SK-N-SH treated with all-trans-retinoic acid at 6 μM for 48 hours (cell line): ENCODE measurements around the gene FYN.
A peak's percentile ranks its signal among the peaks of the same experiment; 100 is the strongest.

Experiments used
- ATAC-seq: fragments of 200-7000 bp; cut with Tn5 transposase; 3 replicates; pipeline ENCODE4 v1.9.1; 2020; ENCODE audit warnings: mild to moderate bottlenecking, moderate library complexity
- ARNTL ChIP-seq: fragments of 450-650 bp; formaldehyde crosslinking; IDR thresholded peaks from 2 replicates; pipeline ENCODE4 v1.5.0; 2020; ENCODE audit warnings: low read depth, mild to moderate bottlenecking, moderate library complexity, borderline replicate concordance
- BACH2 ChIP-seq: fragments of 250-450 bp; sonication (Bioruptor Pico); IDR thresholded peaks from 2 replicates; pipeline ENCODE4 v1.9.0; 2021; ENCODE audit warnings: mild to moderate bottlenecking, borderline replicate concordance
- CREB5 ChIP-seq: fragments of 250-450 bp; sonication (Bioruptor Pico); IDR thresholded peaks from 2 replicates; pipeline ENCODE4 v1.5.1; 2020; ENCODE audit warnings: low read depth, mild to moderate bottlenecking, moderate library complexity
- ESRRG ChIP-seq: fragments of 250-450 bp; sonication (Bioruptor Pico); IDR thresholded peaks from 2 replicates; pipeline ENCODE4 v1.6.1; 2021; ENCODE audit warnings: mild to moderate bottlenecking
- GLIS3 ChIP-seq: fragments of 250-450 bp; sonication (Bioruptor Pico); IDR thresholded peaks from 2 replicates; pipeline ENCODE4 v1.5.0; 2020; ENCODE audit warnings: mild to moderate bottlenecking, moderate library complexity
- ISL1 ChIP-seq: fragments of 250-450 bp; sonication (Bioruptor Pico); IDR thresholded peaks from 2 replicates; pipeline ENCODE4 v2.1.2; 2022; ENCODE audit warnings: mild to moderate bottlenecking, moderate library complexity
- OSR1 ChIP-seq: fragments of 250-450 bp; sonication (Bioruptor Pico); IDR thresholded peaks from 2 replicates; pipeline ENCODE4 v1.8.0; 2022; ENCODE audit warnings: moderate library complexity, mild to moderate bottlenecking, inconsistent platforms
- PATZ1 ChIP-seq: fragments of 250-450 bp; sonication (Bioruptor Pico); IDR thresholded peaks from 2 replicates; pipeline ENCODE4 v1.8.0; 2020; ENCODE audit warnings: mild to moderate bottlenecking, moderate library complexity, borderline replicate concordance
- POU6F1 ChIP-seq: fragments of 250-450 bp; sonication (Bioruptor Pico); IDR thresholded peaks from 2 replicates; pipeline ENCODE4 v1.8.0; 2021; ENCODE audit warnings: low read depth, mild to moderate bottlenecking, moderate library complexity, borderline replicate concordance
- PPARA ChIP-seq: fragments of 250-450 bp; sonication (Bioruptor Pico); IDR thresholded peaks from 2 replicates; pipeline ENCODE4 v1.5.0; 2020; ENCODE audit warnings: mild to moderate bottlenecking, borderline replicate concordance
- SNAI2 ChIP-seq: fragments of 250-450 bp; sonication (Bioruptor Pico); IDR thresholded peaks from 2 replicates; pipeline ENCODE4 v1.5.0; 2020; ENCODE audit warnings: mild to moderate bottlenecking, moderate library complexity
- TCF4 ChIP-seq: fragments of 250-450 bp; sonication (Bioruptor Pico); IDR thresholded peaks from 2 replicates; pipeline ENCODE4 v1.8.0; 2021; ENCODE audit warnings: mild to moderate bottlenecking, moderate library complexity, borderline replicate concordance
- TOX ChIP-seq: fragments of 250-450 bp; sonication (Bioruptor Pico); IDR thresholded peaks from 2 replicates; pipeline ENCODE4 v1.8.0; 2021; ENCODE audit warnings: mild to moderate bottlenecking, moderate library complexity, borderline replicate concordance
- ZC3H10 ChIP-seq: fragments of 250-450 bp; sonication (Bioruptor Pico); IDR thresholded peaks from 2 replicates; pipeline ENCODE4 v1.5.1; 2021; ENCODE audit warnings: mild to moderate bottlenecking, moderate library complexity
- ZFP3 ChIP-seq: fragments of 250-450 bp; sonication (Bioruptor Pico); IDR thresholded peaks from 2 replicates; pipeline ENCODE4 v1.5.0; 2020; ENCODE audit warnings: mild to moderate bottlenecking, moderate library complexity
- ZNF70 ChIP-seq: fragments of 450-650 bp; formaldehyde crosslinking; IDR thresholded peaks from 2 replicates; pipeline ENCODE4 v1.5.0; 2020; ENCODE audit warnings: mild to moderate bottlenecking, moderate library complexity
- ZNF8 ChIP-seq: fragments of 450-650 bp; formaldehyde crosslinking; IDR thresholded peaks from 2 replicates; pipeline ENCODE4 v1.5.0; 2020; ENCODE audit warnings: mild to moderate bottlenecking, moderate library complexity
- TF ChIP-seq, protein P1 (sequence below): fragments of 250-450 bp; sonication (Bioruptor Pico); IDR thresholded peaks from 2 replicates; pipeline ENCODE4 v1.5.0; 2020; ENCODE audit warnings: mild to moderate bottlenecking, moderate library complexity
- TF ChIP-seq, protein P2 (sequence below): fragments of 250-450 bp; sonication (Bioruptor Pico); IDR thresholded peaks from 2 replicates; pipeline ENCODE4 v1.5.1; 2021; ENCODE audit warnings: mild to moderate bottlenecking, moderate library complexity

The FYN gene

GRCh38 chr6:111625461-111626391 is 247.5 kb downstream of the FYN start:
- ATAC-seq = peak; percentile 57
- TF ChIP-seq ISL1 (CRISPR knock-in tag) = no peak
- no peak for TF ChIP-seq PATZ1 (CRISPR knock-in tag)
- no peak for TF ChIP-seq SNAI2 (CRISPR knock-in tag)
- TF ChIP-seq TCF4 (CRISPR knock-in tag) = no peak
- no peak for TF ChIP-seq TOX (CRISPR knock-in tag)
- no peak for TF ChIP-seq BACH2
- no peak for TF ChIP-seq ZNF70 (CRISPR knock-in tag)
- TF ChIP-seq ARNTL = no peak
- TF ChIP-seq ZFP3 (CRISPR knock-in tag) = no peak
- no peak for TF ChIP-seq OSR1 (CRISPR knock-in tag)
- no peak for TF ChIP-seq ESRRG (CRISPR knock-in tag)
- no peak for TF ChIP-seq POU6F1 (CRISPR knock-in tag)

- ATAC-seq = no peak
- TF ChIP-seq PATZ1 (CRISPR knock-in tag) (no peak), ZC3H10 (CRISPR knock-in tag) (no peak), CREB5 (CRISPR knock-in tag) (no peak), GLIS3 (CRISPR knock-in tag) (no peak), PPARA (CRISPR knock-in tag) (no peak), ZNF8 (CRISPR knock-in tag) (no peak), ZNF70 (CRISPR knock-in tag) (no peak)
- TF ChIP-seq, protein P1, sequence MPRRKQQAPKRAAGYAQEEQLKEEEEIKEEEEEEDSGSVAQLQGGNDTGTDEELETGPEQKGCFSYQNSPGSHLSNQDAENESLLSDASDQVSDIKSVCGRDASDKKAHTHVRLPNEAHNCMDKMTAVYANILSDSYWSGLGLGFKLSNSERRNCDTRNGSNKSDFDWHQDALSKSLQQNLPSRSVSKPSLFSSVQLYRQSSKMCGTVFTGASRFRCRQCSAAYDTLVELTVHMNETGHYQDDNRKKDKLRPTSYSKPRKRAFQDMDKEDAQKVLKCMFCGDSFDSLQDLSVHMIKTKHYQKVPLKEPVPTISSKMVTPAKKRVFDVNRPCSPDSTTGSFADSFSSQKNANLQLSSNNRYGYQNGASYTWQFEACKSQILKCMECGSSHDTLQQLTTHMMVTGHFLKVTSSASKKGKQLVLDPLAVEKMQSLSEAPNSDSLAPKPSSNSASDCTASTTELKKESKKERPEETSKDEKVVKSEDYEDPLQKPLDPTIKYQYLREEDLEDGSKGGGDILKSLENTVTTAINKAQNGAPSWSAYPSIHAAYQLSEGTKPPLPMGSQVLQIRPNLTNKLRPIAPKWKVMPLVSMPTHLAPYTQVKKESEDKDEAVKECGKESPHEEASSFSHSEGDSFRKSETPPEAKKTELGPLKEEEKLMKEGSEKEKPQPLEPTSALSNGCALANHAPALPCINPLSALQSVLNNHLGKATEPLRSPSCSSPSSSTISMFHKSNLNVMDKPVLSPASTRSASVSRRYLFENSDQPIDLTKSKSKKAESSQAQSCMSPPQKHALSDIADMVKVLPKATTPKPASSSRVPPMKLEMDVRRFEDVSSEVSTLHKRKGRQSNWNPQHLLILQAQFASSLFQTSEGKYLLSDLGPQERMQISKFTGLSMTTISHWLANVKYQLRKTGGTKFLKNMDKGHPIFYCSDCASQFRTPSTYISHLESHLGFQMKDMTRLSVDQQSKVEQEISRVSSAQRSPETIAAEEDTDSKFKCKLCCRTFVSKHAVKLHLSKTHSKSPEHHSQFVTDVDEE (CRISPR knock-in tag) = no peak
- TF ChIP-seq, protein P2, sequence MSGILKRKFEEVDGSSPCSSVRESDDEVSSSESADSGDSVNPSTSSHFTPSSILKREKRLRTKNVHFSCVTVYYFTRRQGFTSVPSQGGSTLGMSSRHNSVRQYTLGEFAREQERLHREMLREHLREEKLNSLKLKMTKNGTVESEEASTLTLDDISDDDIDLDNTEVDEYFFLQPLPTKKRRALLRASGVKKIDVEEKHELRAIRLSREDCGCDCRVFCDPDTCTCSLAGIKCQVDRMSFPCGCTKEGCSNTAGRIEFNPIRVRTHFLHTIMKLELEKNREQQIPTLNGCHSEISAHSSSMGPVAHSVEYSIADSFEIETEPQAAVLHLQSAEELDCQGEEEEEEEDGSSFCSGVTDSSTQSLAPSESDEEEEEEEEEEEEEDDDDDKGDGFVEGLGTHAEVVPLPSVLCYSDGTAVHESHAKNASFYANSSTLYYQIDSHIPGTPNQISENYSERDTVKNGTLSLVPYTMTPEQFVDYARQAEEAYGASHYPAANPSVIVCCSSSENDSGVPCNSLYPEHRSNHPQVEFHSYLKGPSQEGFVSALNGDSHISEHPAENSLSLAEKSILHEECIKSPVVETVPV = no peak
- TF ChIP-seq, all 23 proteins: peak for 0
Measured at GRCh38 chr6:111625099-111625416, 248.2 kb downstream of the FYN start.
